ENCODE data around the gene COLQ.

The COLQ gene

GRCh38 chr3:15501126-15501525, 20.4 kb downstream of the COLQ start:
- no peak overlapping the region for H3K4me3 ChIP-seq (ENCODE audit: low read length)
- no peak for DNase-seq (ENCODE audit: low read depth)
- TF ChIP-seq, protein P1, sequence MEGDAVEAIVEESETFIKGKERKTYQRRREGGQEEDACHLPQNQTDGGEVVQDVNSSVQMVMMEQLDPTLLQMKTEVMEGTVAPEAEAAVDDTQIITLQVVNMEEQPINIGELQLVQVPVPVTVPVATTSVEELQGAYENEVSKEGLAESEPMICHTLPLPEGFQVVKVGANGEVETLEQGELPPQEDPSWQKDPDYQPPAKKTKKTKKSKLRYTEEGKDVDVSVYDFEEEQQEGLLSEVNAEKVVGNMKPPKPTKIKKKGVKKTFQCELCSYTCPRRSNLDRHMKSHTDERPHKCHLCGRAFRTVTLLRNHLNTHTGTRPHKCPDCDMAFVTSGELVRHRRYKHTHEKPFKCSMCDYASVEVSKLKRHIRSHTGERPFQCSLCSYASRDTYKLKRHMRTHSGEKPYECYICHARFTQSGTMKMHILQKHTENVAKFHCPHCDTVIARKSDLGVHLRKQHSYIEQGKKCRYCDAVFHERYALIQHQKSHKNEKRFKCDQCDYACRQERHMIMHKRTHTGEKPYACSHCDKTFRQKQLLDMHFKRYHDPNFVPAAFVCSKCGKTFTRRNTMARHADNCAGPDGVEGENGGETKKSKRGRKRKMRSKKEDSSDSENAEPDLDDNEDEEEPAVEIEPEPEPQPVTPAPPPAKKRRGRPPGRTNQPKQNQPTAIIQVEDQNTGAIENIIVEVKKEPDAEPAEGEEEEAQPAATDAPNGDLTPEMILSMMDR (conservative IDR thresholded peaks at IDR 0.05; ENCODE audit: low read depth, low read length), result no peak

- no peak for DNase-seq (ENCODE audit: low read depth)
- TF ChIP-seq, protein P1 (conservative IDR thresholded peaks at IDR 0.05; ENCODE audit: low read depth, low read length), result no peak
- H3K4me3 ChIP-seq (ENCODE audit: low read length), result no peak overlapping the region
These were observed 21.3 kb downstream of the COLQ start for GRCh38 chr3:15500107-15500724.

- TF ChIP-seq, protein P1 (conservative IDR thresholded peaks at IDR 0.05; ENCODE audit: low read depth, low read length), result no peak
- no peak overlapping the region for H3K4me3 ChIP-seq (ENCODE audit: low read length)
- peak; percentile 61 for DNase-seq (ENCODE audit: low read depth)
These were observed 22.0 kb downstream of the COLQ start for GRCh38 chr3:15499536-15499935.

GRCh38 chr3:15498431-15499214, 22.9 kb downstream of the COLQ start:
- TF ChIP-seq, protein P1 (conservative IDR thresholded peaks at IDR 0.05; ENCODE audit: low read depth, low read length), result no peak
- no peak overlapping the region for H3K4me3 ChIP-seq (ENCODE audit: low read length)
- DNase-seq (ENCODE audit: low read depth), result no peak

DNA sequence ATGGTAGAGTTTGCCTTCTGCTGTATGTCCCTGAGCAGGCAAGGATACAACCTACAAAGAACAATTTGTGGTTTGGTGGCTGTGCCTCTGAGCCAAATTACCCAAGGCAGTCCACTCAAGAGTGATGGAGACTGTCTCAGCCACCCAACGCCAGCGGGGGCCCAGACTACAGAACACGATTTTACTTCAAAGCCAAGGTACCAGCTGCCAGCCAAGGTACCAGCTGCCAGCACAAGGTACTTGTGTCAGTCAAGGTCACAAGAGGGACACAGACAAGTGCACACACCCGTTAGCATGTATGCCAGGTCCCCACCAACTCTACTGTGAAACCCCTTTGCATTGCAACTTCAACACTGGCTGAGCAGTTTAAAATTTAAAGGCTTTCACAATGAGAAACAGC, 23.5 kb downstream of the COLQ start:
- no peak for DNase-seq (ENCODE audit: low read depth)
- TF ChIP-seq, protein P1 (conservative IDR thresholded peaks at IDR 0.05; ENCODE audit: low read depth, low read length), result no peak
- H3K4me3 ChIP-seq (ENCODE audit: low read length), result no peak overlapping the region

DNA sequence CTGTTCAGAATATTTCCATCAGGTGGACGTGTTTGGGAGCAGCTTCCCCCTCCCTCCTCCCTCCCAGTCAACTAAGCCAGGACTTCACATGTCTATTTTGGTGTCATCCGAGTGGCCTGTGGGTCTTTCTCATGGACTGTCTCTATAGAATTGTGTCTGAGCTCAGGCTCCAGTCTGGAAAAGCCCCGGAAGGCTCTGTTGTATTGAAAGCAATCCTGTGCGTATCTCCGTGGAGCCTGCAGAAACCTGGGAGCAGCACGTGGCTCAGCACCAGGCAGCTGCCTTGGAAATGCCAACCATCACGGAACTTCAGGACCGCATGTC, 25.2 kb downstream of the COLQ start:
- TF ChIP-seq, protein P1 (conservative IDR thresholded peaks at IDR 0.05; ENCODE audit: low read depth, low read length), result no peak
- DNase-seq (ENCODE audit: low read depth), result no peak
- H3K4me3 ChIP-seq (ENCODE audit: low read length), result no peak overlapping the region
